ENCODE measurements around the gene TMEM273.

Gene TMEM273

DNA sequence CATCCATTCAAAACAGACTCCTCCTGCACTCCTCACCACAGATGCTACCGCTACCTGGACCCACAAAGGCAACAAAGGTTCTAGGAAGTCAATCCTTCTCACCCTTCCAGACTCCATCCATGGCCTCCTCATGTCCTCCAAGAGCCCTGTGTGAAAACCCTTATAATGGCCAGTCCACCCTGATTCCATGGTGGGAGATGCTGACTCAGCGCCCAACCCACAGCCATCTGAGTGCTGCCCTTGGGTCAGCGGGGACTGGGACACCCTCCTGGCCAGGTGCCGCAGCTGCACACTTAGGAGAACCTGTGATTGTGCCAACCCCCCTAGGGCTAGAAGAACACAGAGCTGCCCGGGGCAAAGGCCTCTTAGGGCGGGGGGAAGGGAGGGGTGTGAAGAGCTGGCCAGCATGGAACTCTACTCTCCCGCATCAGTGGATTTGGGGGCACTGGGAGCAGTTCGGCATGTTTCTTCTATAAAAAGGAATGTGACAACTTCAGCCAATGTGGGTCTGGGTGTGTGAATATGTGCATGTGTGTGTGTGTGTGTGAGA lies 25.4 kb downstream of the TMEM273 start:
- no peaks in the 10 kb centered on the region for H3K27me3 ChIP-seq (ENCODE audit: insufficient read depth, low read length)
- H3K36me3 ChIP-seq (ENCODE audit: insufficient read depth, low read length) = no peaks in the 10 kb centered on the region
- no peaks in the 10 kb centered on the region for H3K4me1 ChIP-seq (ENCODE audit: insufficient read depth, low read length)
- H2AFZ ChIP-seq (ENCODE audit: low read depth, low read length) = no peak overlapping the region
- H3K9me3 ChIP-seq (ENCODE audit: low read length) = no peaks in the 10 kb centered on the region
- H3K4me3 ChIP-seq (ENCODE audit: low read length) = no peak overlapping the region

DNA sequence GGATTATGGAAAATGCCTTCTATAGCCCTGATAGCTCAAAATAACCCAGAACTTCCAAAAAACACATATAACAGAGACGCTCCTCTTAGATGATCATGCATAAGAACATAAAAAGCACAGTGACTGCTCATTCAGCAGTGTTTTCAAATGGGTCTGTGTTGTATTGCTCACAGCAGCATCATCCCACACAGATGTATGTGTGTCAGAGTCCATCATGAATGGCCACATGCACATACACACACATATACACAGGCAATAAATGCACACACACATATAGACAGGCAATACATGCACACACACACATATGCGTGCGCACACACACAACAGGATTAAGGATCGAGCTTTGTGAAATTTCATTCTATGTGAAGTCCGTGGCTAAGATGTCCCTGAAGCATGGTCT lies 26.1 kb downstream of the TMEM273 start:
- Histone ChIP-seq H2AFZ (ENCODE audit: low read depth, low read length) (no peak overlapping the region), H3K36me3 (ENCODE audit: insufficient read depth, low read length) (no peaks in the 10 kb centered on the region), H3K27me3 (ENCODE audit: insufficient read depth, low read length) (no peaks in the 10 kb centered on the region), H3K4me3 (ENCODE audit: low read length) (no peak overlapping the region), H3K4me1 (ENCODE audit: insufficient read depth, low read length) (no peaks in the 10 kb centered on the region), H3K9me3 (ENCODE audit: low read length) (no peaks in the 10 kb centered on the region)

DNA sequence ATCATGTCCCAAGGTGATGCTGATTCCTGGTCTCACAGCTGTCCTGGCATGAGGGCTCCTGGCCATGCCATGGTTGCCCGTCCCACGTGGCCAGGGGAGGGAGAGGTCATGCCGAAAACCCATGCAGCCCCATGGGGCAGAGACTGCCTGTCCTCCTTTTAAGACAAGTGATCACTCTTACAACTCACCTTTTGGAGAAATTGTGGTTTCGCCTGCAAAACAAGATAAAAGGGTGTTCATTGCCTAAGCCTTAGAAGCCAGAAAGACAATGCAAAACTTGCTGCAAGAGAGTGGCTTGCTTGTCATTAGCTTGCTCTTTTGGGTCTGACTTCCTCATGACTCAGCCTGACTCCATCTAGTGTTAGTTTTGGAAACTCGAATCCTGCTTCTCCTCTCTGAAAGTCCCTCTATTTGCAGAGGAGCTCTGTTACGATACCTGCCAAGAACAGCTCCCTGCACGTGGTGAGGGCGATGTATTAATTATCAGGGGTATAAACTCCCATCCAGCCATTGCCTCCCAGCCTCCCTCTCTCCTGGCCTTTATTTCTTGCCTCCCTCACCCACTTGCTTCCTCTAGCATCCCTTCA lies 26.7 kb downstream of the TMEM273 start:
- Histone ChIP-seq H3K9me3 (ENCODE audit: low read length) (no peaks in the 10 kb centered on the region), H3K4me3 (ENCODE audit: low read length) (no peak overlapping the region), H2AFZ (ENCODE audit: low read depth, low read length) (no peak overlapping the region), H3K36me3 (ENCODE audit: insufficient read depth, low read length) (no peaks in the 10 kb centered on the region), H3K27me3 (ENCODE audit: insufficient read depth, low read length) (no peaks in the 10 kb centered on the region), H3K4me1 (ENCODE audit: insufficient read depth, low read length) (no peaks in the 10 kb centered on the region)

DNA sequence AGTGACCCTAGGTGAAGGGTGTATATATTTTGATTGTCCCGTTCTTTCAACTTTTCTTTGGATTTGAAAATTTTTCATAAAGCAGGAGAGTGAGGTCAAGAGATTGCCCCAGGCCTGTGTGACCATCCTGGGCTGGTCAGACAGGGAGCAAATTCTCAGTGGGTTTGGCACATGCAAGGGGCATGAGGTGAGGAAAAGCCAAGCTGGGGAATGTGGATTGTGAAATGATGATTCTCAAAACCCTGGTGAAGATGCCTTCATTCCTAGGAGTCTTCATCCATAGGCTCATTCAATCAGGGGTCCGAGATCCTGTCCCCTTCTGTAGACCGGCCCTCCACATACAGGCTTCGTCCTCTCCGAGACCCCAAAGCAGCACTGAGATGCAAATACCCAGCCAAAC lies 27.4 kb downstream of the TMEM273 start:
- H3K36me3 ChIP-seq (ENCODE audit: insufficient read depth, low read length) = no peaks in the 10 kb centered on the region

GRCh38 chr10:49160110-49160509 lies 28.1 kb downstream of the TMEM273 start:
- no peaks in the 10 kb centered on the region for H3K27me3 ChIP-seq (ENCODE audit: insufficient read depth, low read length)
- H3K4me3 ChIP-seq (ENCODE audit: low read length) = no peak overlapping the region
- no peaks in the 10 kb centered on the region for H3K9me3 ChIP-seq (ENCODE audit: low read length)
- no peaks in the 10 kb centered on the region for H3K36me3 ChIP-seq (ENCODE audit: insufficient read depth, low read length)
- H3K4me1 ChIP-seq (ENCODE audit: insufficient read depth, low read length) = no peaks in the 10 kb centered on the region
- H2AFZ ChIP-seq (ENCODE audit: low read depth, low read length) = no peak overlapping the region

More for the DNA sequence above, 27.4 kb downstream of the TMEM273 start:
- H3K27me3 ChIP-seq (ENCODE audit: insufficient read depth, low read length) = no peaks in the 10 kb centered on the region
- H3K4me3 ChIP-seq (ENCODE audit: low read length) = no peak overlapping the region
- no peaks in the 10 kb centered on the region for H3K4me1 ChIP-seq (ENCODE audit: insufficient read depth, low read length)
- no peaks in the 10 kb centered on the region for H3K9me3 ChIP-seq (ENCODE audit: low read length)
- no peak overlapping the region for H2AFZ ChIP-seq (ENCODE audit: low read depth, low read length)

DNA sequence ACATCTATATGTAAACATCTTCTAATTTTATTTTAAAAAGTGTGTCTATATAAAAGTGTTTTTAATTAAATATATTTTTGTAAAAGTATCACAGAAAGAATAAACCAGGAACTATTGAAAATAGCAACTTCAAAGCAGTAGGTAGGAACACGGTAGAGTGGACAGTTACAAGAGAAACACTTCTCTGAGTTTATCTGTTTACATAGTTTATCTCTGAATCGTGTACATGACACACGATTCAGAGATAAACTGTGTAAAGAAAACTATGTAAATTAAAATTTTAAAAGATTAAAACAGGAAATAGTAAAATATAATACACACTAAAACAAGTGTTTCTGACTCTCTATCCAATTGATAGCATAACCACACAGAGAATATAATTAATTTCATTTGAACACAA lies 29.3 kb downstream of the TMEM273 start:
- no peaks in the 10 kb centered on the region for H3K36me3 ChIP-seq (ENCODE audit: insufficient read depth, low read length)
- no peak overlapping the region for H2AFZ ChIP-seq (ENCODE audit: low read depth, low read length)
- no peak overlapping the region for H3K4me3 ChIP-seq (ENCODE audit: low read length)

GRCh38 chr10:49158404-49158803 lies 29.8 kb downstream of the TMEM273 start:
- no peaks in the 10 kb centered on the region for H3K36me3 ChIP-seq (ENCODE audit: insufficient read depth, low read length)
- H3K4me1 ChIP-seq (ENCODE audit: insufficient read depth, low read length) = no peaks in the 10 kb centered on the region
- no peak overlapping the region for H3K4me3 ChIP-seq (ENCODE audit: low read length)
- H3K9me3 ChIP-seq (ENCODE audit: low read length) = no peaks in the 10 kb centered on the region
- H2AFZ ChIP-seq (ENCODE audit: low read depth, low read length) = no peak overlapping the region
- H3K27me3 ChIP-seq (ENCODE audit: insufficient read depth, low read length) = peaks cover under 1% of the 10 kb centered on the region

More for the DNA sequence above, 29.3 kb downstream of the TMEM273 start:
- no peaks in the 10 kb centered on the region for H3K27me3 ChIP-seq (ENCODE audit: insufficient read depth, low read length)
- no peaks in the 10 kb centered on the region for H3K9me3 ChIP-seq (ENCODE audit: low read length)
- no peaks in the 10 kb centered on the region for H3K4me1 ChIP-seq (ENCODE audit: insufficient read depth, low read length)

DNA sequence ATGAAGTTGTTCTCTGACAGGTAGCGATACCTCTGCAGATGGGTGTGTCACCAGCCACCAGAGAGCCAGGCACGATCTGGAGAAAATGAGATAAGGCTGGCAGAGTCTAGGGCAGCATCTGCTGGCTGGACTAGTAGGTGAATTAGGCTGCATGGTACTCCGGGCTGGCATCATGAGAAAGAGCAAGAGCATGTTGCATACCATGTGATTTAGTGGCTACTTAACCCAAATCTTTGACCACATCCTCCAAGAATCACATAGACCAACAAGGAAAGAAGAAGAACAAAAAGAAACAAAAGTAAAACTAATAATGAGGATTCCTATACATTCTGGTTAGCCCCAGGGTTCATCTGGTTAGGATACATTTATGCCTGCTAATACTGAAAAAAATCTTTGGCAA lies 31.0 kb downstream of the TMEM273 start:
- no peak overlapping the region for H2AFZ ChIP-seq (ENCODE audit: low read depth, low read length)
- H3K9me3 ChIP-seq (ENCODE audit: low read length) = no peaks in the 10 kb centered on the region
- H3K36me3 ChIP-seq (ENCODE audit: insufficient read depth, low read length) = no peaks in the 10 kb centered on the region
- H3K4me1 ChIP-seq (ENCODE audit: insufficient read depth, low read length) = no peaks in the 10 kb centered on the region
- no peak overlapping the region for H3K4me3 ChIP-seq (ENCODE audit: low read length)
- peaks cover 5% of the 10 kb centered on the region for H3K27me3 ChIP-seq (ENCODE audit: insufficient read depth, low read length)

- H3K4me3 ChIP-seq (ENCODE audit: low read length) = no peak overlapping the region
- H2AFZ ChIP-seq (ENCODE audit: low read depth, low read length) = no peak overlapping the region
Observed at GRCh38 chr10:49154641-49155040, 33.5 kb downstream of the TMEM273 start.

GRCh38 chr10:49153971-49154370 lies 34.2 kb downstream of the TMEM273 start:
- no peak overlapping the region for H3K4me3 ChIP-seq (ENCODE audit: low read length)
- H2AFZ ChIP-seq (ENCODE audit: low read depth, low read length) = no peak overlapping the region
- peaks cover 5% of the 10 kb centered on the region for H3K27me3 ChIP-seq (ENCODE audit: insufficient read depth, low read length)

More at GRCh38 chr10:49154641-49155040, 33.5 kb downstream of the TMEM273 start:
- Histone ChIP-seq H3K27me3 (ENCODE audit: insufficient read depth, low read length) (peaks cover 5% of the 10 kb centered on the region), H3K9me3 (ENCODE audit: low read length) (no peaks in the 10 kb centered on the region), H3K4me1 (ENCODE audit: insufficient read depth, low read length) (no peaks in the 10 kb centered on the region), H3K36me3 (ENCODE audit: insufficient read depth, low read length) (no peaks in the 10 kb centered on the region)

GRCh38 chr10:49153115-49153514 lies 35.1 kb downstream of the TMEM273 start:
- H3K4me1 ChIP-seq (ENCODE audit: insufficient read depth, low read length) = no peaks in the 10 kb centered on the region
- peaks cover 5% of the 10 kb centered on the region for H3K27me3 ChIP-seq (ENCODE audit: insufficient read depth, low read length)
- H3K4me3 ChIP-seq (ENCODE audit: low read length) = no peak overlapping the region
- no peaks in the 10 kb centered on the region for H3K9me3 ChIP-seq (ENCODE audit: low read length)
- no peak overlapping the region for H2AFZ ChIP-seq (ENCODE audit: low read depth, low read length)
- no peaks in the 10 kb centered on the region for H3K36me3 ChIP-seq (ENCODE audit: insufficient read depth, low read length)

More at GRCh38 chr10:49153971-49154370, 34.2 kb downstream of the TMEM273 start:
- no peaks in the 10 kb centered on the region for H3K4me1 ChIP-seq (ENCODE audit: insufficient read depth, low read length)
- no peaks in the 10 kb centered on the region for H3K36me3 ChIP-seq (ENCODE audit: insufficient read depth, low read length)
- H3K9me3 ChIP-seq (ENCODE audit: low read length) = no peaks in the 10 kb centered on the region

DNA sequence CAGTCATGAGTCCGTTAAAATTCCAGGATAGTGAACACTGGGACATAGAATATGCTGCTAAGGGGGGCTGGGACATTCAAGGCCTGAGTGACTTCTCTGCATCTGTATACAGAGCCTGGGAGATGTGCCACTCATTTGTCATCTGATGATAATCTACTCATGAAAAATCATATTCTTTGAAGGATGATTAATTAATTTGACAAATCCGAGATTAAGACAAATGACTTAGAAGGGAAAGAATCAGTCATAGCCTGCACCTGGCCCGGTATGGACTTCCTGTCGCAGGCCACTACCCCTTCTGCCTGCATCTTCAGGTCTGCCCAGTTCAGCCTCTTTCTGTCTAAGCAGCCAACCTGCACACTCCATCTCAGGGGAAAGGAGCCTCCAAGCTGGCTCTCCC lies 35.5 kb downstream of the TMEM273 start:
- H2AFZ ChIP-seq (ENCODE audit: low read depth, low read length) = no peak overlapping the region
- no peaks in the 10 kb centered on the region for H3K4me1 ChIP-seq (ENCODE audit: insufficient read depth, low read length)
- H3K36me3 ChIP-seq (ENCODE audit: insufficient read depth, low read length) = no peaks in the 10 kb centered on the region
- H3K27me3 ChIP-seq (ENCODE audit: insufficient read depth, low read length) = peaks cover 5% of the 10 kb centered on the region
- H3K4me3 ChIP-seq (ENCODE audit: low read length) = no peak overlapping the region
- H3K9me3 ChIP-seq (ENCODE audit: low read length) = no peaks in the 10 kb centered on the region

DNA sequence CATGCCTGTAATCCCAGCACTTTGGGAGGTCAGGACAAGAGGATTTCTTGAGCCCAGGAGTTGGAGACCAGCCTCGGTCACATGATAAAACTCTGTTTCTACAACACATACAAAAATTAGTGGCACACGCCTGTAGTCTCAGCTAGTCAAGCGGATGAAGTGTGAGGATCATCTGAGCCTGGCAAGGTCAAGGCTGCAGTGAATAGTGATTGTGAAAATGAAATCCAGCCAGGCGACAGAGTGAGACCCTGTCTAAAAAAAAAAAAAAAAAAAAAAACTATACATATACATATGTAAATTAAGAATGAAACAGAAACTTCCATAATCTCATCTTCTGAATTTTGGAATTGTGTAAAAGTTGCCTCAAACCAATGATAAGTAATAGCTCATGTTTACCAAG lies 36.2 kb downstream of the TMEM273 start:
- Histone ChIP-seq H3K4me1 (ENCODE audit: insufficient read depth, low read length) (no peaks in the 10 kb centered on the region), H3K4me3 (ENCODE audit: low read length) (no peak overlapping the region), H3K27me3 (ENCODE audit: insufficient read depth, low read length) (peaks cover 5% of the 10 kb centered on the region), H3K36me3 (ENCODE audit: insufficient read depth, low read length) (no peaks in the 10 kb centered on the region), H2AFZ (ENCODE audit: low read depth, low read length) (no peak overlapping the region), H3K9me3 (ENCODE audit: low read length) (no peaks in the 10 kb centered on the region)

GRCh38 chr10:49151481-49151880 lies 36.7 kb downstream of the TMEM273 start:
- H3K4me3 ChIP-seq (ENCODE audit: low read length) = no peak overlapping the region
- H3K36me3 ChIP-seq (ENCODE audit: insufficient read depth, low read length) = no peaks in the 10 kb centered on the region
- peaks cover 5% of the 10 kb centered on the region for H3K27me3 ChIP-seq (ENCODE audit: insufficient read depth, low read length)
- H2AFZ ChIP-seq (ENCODE audit: low read depth, low read length) = no peak overlapping the region
- no peaks in the 10 kb centered on the region for H3K4me1 ChIP-seq (ENCODE audit: insufficient read depth, low read length)
- no peaks in the 10 kb centered on the region for H3K9me3 ChIP-seq (ENCODE audit: low read length)

Data from neuron (in vitro differentiated cells).